ENCODE measurements around the gene MAGEA2.
"Not testable (repeated sequence)": the region's sequence is repeated elsewhere in the genome, so short reads cannot be mapped to it uniquely, and the experiment has no call there.

GRCh38 chrX:152759544-152759943, 5.9 kb upstream of the MAGEA2 start:
- not testable (repeated sequence) for TF ChIP-seq CTCF (IDR thresholded peaks at IDR 0.05; ENCODE audit: low read depth, low read length); POLR2A (IDR thresholded peaks at IDR 0.05; ENCODE audit: extremely low read depth, insufficient read length); MAX (IDR thresholded peaks at IDR 0.05; ENCODE audit: low read depth, low read length)
